HG03571 (cell line): ENCODE measurements around the gene LRRC8D.

Source experiments
- ATAC-seq: cut with Tn5 transposase; IDR thresholded peaks from one replicate; pipeline ENCODE4 v1.9.1; 2021; ENCODE audit not compliant: unreplicated experiment

LRRC8D gene

DNA sequence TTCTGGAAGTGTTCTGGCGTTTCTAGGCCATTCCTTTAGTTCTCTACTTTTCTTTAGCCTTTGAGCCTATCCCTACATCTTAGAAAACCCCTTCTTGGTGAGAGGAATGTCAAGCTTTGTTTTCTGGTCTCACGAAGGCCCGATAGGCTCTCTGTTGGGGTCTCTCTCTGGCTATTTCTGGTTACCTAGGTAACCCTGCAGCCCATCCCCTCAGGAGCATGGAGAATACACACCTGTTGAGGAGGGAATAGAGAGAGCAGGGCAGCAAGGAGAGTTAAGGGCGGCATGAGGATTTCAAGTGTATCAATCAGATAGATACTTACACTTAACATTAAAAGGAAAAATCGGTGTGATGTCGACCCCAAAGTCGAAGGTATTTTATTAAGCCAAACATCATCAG lies 45.7 kb downstream of the LRRC8D start:
- no peak for ATAC-seq

DNA sequence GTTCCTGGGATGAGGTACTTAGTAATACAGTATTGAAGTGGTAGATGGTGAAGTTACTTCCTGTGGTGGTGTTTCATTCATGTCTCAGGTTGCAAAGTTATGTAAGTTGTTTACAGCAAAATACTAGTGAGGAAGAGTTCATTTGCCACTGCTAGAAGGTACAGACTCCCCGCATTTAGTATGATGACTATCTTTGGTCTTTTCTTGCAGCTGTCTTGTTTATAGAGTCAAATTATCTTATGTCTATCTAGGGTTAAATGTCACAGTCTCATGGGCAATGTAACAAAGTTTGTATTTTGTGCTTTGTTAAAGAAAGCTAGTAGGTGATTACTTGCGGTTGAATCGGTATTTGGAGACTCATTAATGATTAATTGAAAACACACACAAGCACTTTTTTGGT lies 50.2 kb downstream of the LRRC8D start:
- no peak for ATAC-seq

DNA sequence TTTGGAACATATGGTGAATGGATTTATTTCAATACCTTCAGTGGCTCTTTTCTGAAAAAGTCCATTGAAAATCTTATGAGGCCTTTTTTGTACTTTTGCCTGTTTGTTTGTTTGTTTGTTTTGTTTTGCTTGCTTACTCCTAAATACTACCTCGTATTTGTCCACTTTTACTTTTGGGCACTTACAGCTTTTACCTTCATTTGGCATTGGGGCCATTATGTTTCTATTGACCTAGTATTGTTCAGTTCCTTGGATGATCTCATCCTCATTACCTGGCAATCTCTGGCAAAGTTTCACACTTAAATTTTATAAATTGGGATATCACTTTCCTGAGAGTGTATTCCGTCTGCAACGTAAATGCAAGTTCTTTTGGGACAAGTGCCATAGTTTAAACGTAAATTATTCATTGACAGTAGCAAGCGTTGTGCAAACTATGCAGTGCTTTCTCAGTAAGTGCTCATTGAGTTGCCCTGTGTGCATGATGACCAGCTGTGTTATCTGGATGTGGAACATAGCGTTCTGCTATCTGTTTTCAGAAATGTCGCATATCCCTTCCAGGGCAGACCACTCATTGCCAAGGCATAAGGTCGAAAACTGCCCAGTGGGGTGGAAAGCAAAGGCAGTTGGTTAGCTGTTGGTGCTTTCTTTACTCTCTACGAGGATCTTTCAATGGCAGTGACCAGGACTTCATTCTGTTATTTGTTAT lies 51.1 kb downstream of the LRRC8D start:
- no peak for ATAC-seq

DNA sequence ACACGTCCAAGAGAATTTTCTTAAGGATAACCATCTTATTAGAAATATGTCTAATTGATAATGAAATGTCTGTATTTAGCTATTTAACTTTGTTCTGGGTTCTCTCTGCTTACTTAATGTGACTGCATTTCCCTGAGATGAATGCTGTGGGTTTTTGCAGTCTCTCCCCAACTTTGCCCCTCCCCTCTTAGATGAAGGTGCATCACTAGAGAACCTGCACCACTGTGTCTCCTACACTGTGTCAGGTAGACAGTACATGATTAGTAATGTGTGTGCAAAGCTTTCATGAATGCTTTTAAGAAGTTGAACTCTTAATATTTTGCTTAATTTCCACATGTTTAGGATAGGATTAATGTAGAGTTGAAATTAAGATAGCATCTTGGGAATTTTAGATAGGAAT lies 51.7 kb downstream of the LRRC8D start:
- no peak for ATAC-seq

DNA sequence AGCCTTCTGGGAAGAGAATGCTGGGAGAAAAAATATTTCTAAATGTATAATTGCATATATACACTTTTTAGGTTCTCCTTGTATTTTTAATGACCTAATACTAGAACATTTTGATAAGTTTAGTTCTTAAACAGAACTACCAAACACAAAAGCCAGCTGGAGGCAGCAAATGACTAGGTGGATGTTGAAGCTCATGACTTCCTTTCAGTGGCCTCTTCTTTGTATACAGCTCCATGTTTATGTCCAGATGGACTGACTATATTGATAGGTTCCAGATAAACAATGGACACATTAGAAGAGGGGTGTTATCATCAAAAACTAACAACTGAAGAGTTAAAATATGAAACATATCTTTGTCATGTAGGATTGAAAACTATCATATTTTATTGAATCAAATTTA lies 52.5 kb downstream of the LRRC8D start:
- ATAC-seq = no peak

DNA sequence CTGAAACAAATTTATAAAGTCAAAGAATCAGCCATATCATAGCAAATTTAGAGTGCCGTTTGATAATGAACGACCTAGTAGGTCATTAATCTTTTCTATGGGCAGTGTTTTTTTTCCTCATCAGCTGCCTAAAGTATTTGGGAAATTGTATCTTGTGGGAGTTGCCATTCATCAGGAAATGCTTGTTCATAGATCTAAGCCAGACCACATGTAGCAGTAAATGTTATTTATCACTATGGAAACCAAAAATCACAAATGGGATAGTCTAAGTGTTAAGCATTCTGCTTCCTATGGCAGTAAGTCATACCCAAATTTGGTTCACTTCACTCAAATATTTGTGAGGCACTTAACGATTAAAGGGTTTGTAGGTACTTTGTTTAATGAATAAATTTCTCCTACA lies 52.9 kb downstream of the LRRC8D start:
- no peak for ATAC-seq

DNA sequence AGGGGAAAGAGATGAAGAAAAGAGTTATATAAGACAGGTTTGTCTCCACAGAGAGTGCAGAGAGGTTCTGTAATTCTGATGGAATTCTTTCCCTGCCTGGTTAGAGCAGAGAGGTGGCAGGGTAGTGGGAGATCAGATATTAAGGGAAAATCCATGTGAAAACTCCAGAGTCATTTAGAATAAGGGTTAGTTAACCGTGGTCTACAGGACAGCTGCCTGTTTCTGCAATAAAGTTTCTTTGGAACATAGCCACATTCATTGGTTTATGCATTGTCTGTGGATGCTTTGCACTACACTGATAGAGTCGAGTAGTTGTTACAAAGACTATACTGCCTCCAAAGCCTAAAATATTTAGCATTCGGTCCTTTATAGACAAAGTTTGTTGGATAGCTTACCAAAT lies 55.6 kb downstream of the LRRC8D start:
- no peak for ATAC-seq

DNA sequence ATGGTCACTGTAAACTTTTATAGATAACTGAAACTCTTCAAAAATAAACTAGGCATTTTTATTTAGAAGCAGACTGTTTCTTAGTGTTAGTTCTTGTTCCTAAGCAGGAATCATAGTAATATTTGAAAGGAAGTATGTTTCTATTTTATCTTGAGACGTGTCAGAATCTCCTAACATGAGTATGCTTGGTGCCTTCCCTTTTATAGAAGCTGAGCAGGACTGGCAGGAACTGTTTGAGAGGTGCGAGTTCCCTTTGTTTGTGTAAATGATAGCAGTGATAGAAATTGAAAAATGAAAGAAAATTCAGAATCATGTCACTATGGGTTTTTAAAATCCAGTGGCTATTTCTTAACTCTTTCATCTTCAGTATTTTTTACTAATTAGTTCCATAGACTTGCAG lies 56.9 kb downstream of the LRRC8D start:
- ATAC-seq = no peak

DNA sequence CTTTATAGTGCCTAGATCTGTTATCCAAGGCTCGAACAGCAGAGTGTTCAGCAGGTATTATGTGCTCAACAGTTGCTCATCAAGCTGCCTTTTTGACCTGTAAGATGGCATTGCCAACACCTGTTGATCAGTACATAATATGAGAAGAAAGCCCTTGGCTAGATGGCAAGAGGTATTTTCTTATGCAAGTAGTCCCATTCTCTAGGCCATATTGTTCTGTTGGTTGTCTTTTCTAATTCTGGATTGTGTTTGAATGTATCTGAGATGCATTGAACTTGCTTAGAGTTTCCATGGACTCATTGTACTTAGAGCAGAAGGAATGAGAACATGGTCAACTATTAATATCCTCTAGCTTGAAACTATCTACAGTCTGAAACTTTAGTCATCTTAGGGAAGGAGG lies 57.4 kb downstream of the LRRC8D start:
- ATAC-seq = no peak

DNA sequence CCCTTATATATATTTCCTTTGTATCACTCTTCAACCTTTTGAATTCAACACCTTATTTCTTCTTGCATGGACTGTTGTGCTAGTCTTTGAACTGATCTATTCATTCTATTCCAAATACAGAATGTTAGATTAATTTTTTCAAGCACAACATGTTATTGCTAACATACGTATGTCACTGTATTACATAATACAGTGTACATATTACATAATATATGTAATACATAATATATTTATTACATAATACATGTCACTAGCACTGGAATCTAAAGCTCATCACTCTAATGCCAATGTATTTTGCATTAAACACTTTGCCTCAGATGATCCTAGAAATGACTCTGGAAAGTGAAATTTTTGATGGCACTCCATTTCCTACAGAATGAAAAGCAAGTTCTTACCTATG lies 59.8 kb downstream of the LRRC8D start:
- ATAC-seq = no peak

DNA sequence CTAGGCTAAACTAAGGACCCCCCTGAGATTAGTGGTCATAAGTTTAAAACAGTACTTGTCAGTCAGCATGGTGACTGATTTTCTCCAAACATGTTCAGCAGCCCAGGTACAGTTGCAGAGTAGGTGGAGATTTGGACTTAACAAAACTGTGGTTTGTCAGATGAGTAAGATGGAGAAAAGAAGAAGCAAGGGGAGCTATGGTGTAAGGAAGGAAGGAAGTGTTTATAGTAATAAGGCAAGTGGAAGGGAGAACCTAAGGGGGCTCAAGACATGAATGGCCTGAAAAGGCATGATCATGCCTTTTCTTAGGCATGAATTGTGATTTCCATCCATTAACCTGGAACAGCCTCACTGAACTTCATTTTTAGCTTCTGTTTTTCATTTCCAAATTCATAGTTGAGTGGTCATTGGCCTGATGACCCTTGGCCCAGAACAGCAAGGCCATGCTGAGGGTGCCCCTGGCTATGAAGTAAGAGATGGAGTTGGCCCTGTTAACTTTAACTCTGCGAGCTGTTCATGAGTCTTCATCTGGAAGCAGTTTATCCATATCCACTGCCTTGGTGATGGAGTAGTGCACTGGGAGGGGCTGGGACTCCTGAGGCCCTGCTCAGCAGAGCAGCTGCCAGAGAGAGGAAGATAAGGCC lies 60.7 kb downstream of the LRRC8D start:
- no peak for ATAC-seq

DNA sequence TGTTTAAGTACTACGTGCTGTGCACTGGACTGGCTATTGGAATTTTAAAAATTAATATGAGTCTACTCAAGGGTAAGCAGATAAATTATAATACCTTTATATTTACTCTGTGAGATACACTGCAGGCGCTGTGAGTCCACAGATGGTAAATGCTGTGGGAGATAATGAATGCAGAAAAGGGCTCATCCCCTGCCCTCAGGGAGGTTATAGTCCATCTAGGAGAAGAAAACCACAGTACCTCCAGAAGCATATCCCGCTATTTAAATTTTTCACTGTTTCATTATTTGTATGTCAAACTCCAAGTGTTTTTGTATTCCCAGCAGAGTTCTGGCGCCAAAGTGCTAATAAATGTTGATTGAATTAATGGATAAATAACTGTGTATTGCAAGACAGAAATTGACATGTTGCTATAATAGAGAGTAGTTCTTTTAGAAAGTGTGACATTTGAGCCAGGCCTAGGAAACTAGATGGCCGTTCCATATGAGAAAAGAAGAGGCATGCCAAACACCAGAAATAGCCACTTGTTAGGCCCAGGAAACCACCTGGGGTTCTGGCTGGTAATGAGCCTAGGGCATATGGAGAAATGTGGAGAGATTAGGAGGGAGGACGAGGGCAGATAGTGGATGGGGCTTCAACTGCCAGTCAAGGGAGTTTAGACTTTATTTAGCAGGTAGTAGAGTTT lies 61.7 kb downstream of the LRRC8D start:
- no peak for ATAC-seq

DNA sequence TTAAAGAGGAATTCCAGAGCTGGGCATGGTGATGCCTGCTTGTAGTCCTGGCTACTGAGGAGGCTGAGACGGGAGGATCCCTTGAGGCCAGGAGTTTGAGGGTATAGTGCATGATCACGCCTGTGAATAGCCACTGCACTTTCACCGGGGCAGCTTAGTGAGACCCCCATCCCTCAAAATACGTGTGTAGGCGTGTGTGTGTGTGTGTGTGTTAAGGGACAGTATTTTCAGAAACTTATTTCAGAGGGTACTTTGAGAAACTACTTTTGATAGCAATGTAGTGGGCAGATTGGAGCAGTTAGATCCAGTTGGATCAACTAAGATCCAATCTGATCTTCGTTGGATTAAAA lies 62.2 kb downstream of the LRRC8D start:
- no peak for ATAC-seq

DNA sequence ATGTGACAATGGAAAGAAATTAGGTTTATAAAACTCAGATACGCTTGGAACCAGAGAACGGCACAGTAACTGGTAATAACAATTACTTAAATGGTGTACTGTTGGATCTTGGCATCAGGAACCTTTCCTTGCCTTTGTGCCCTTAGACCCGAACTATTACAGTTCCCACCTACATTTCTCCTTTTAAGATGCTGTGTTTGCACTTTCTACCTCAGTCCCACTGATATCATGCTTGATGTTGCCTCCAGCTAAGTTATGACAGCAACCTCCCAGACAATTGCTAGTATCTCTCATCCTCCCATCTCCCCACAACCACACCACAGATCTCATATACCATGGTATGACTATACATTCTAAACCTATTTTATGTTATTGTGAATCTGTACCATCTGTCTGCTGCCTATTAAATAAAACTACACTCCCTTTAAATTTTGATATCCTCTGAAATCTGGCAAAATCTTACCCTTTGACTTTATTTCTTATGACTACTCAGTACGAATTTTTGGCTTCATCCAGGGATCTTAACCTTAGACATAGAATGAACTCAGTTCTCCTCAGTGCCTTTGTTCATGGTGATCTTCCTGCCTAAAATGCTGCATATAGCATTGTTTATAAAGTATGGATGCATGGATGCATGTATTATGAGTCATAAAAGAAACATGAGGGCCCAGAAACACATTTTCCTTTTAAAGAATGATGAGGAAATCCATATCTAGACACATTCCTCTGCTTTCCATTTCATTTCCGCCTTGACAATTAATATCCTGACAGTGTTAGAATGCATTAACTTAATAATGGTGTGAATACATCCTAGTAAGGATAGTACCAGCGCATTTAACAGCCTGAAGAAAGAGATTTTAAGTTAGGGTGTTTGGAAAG lies 64.1 kb downstream of the LRRC8D start:
- ATAC-seq = no peak

DNA sequence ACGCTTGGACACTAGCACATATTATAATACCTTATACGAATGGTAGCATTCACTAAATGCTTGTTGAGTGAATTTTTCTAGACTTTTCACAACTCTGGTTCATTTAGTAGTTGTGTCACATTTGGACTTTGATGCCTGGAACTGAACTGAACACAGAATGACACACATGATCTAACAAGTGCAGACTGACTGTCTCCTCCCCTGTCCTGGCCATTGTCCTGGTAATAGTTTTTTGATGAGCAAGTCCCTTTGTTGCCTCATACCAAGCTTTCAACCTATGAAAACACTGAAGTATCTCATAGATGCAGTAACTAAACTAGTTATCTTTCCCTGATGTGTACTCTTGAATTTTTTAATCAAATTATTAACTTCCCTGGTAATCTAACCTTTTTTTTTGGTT lies 66.4 kb downstream of the LRRC8D start:
- ATAC-seq = no peak

DNA sequence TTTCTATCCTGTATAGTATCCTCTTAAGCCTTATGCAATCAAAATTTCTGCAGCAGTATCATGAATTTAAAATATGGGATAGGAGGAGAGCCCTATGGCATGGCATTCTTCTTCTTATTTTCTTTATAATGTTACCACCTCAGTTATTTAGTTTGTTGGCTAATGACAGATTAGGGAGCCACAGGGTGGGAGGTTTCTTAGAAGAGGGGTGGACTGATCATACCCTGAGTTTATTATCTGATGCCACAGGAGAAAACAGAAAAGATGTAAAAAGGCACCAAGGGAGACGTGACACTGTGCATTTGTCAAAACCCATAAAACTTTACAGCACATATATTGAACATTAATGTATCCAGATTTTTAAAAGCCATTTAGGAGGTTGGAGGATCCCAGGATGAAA lies 66.9 kb downstream of the LRRC8D start:
- no peak for ATAC-seq

DNA sequence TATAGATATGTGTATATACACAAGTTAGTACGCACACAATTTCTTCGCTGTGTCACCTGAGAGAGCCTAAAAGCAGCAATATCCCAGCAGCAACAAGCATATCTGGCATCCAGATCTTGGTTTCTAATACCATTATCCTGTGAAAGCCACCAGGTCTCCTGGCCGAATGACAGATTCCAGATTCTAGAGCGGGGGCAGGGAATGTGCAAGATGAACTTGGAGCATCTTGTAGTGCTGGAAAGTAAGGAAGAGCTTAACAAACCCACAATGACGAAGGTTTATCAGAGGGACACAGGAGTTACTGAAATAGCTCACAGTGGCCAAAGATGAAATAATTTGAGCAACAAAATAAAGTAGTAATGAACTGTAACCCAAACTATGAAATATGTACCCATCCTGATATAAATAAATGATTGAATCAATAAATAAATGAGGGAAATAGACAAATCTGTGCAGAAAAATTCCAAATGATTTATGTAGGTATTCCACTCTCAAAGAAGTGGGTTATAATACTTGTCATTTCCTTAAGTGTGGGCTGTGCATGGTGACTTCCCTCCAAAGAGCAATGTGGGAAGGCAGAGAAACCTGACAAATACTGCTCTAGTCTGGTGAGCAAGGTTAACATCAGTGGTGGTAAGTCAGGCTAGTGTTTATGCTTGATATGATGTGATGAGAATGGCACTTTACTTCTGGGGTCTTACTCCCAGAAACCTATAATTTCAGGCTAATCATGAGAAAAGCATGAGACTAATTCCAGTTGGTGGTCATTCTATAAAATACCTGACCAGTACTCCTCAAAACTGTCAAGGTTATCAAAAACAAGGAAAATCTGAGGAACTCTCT lies 67.9 kb downstream of the LRRC8D start:
- no peak for ATAC-seq

DNA sequence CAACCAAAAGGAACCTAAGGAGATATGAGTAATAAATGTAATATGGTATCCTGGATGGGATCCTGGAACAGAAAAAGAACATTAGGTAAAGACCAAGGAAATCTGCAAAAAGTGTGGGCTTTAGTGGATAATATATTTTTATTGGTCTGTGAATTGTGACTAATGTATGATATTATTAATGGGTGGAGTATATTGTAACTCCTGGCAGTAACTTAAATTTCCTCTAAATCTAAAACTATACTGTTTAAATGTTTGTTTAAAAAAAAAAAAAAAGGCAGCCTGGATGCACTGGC lies 68.4 kb downstream of the LRRC8D start:
- ATAC-seq = no peak

DNA sequence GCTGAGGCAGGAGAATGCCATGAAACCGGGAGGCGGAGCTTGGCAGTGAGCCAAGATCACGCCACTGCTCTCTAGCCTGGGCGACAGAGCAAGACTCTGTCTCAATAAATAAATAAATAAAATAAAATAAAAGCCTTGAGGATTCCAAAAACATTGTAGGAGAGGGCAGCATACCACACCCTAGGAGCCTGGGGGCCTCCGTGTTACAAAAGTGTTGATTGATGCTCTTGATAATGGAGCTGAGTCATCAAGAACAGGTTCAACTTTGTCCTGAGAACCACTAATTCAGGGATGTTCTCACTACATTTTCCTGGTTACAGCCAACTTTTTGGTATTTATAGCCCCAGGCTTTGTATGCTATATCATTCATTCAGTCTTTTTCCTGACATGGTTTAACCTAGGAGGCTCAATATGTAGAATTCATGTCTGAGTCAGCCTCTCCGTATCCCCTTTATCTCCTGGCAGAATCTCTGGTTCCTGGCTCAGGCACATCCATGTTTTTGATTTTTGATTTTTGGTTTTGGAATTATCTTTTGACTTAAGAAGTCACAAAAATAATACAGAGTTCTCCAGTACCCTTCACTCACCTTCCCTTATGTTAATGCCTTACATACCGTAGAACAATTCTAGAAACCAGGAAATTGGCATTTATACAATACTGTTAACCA lies 69.4 kb downstream of the LRRC8D start:
- no peak for ATAC-seq

DNA sequence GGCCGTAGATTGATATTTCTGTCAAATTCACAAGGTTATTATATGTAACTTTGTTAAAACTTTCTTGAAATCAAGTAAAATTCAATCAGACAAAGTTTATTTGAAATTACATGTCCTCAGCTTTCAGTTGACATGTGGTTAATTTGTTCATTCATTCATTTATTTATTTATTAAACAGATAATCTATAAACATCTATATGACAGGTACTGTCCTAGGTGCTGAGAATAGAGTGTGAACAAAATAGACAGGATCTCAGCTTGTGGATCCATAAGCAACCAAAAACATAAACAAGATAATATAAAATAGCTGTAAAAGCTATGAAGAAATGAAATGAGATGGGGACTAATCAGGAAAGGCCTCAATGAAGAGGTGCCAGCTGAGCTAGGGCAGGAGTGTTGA lies 72.0 kb downstream of the LRRC8D start:
- no peak for ATAC-seq
